HepG2 (cell line): Measurements from ENCODE around the gene ABCC3. TPM values are rescaled to one million over a fixed set of nuclear protein-coding genes. Genes with fewer than 3 reads are reported as not detected.

Source experiments
- EZH2 ChIP-seq: conservative IDR thresholded peaks from 2 replicates; pipeline ENCODE4 v1.6.1; 2012; ENCODE audit warnings: mild to moderate bottlenecking, low read depth, low read length, moderate library complexity
- JUN ChIP-seq: sonication (generic); formaldehyde crosslinking; IDR thresholded peaks from 2 replicates; pipeline ENCODE4 v1.4.0; 2020; ENCODE audit warnings: mild to moderate bottlenecking, missing genetic modification reagents
- KAT7 ChIP-seq: IDR thresholded peaks from 2 replicates; pipeline ENCODE4 v1.6.1; 2018; ENCODE audit warnings: borderline replicate concordance, missing compliant biosample characterization
- PHF21A ChIP-seq: sonication (generic); formaldehyde crosslinking; IDR thresholded peaks from 2 replicates; pipeline ENCODE4 v1.5.0; 2020; ENCODE audit warnings: mild to moderate bottlenecking, missing genetic modification reagents
- POLR2AphosphoS5 ChIP-seq: IDR thresholded peaks from 2 replicates; pipeline ENCODE4 v1.6.1; 2012; ENCODE audit warnings: low read depth, low read length
- RXRA ChIP-seq: sonication (generic); formaldehyde crosslinking; IDR thresholded peaks from 2 replicates; pipeline ENCODE4 v1.5.1; 2020; ENCODE audit warnings: missing genetic modification reagents
- ZBTB1 ChIP-seq: sonication (generic); formaldehyde crosslinking; IDR thresholded peaks from 2 replicates; pipeline ENCODE4 v1.4.0; 2020; ENCODE audit warnings: missing genetic modification reagents, borderline replicate concordance
- ZNF180 ChIP-seq: sonication (generic); formaldehyde crosslinking; IDR thresholded peaks from 2 replicates; pipeline ENCODE4 v1.4.0; 2020; ENCODE audit warnings: low read depth, missing genetic modification reagents, borderline replicate concordance
- ZNF234 ChIP-seq: sonication (generic); formaldehyde crosslinking; conservative IDR thresholded peaks from 2 replicates; pipeline ENCODE4 v1.5.1; 2020; ENCODE audit warnings: mild to moderate bottlenecking, missing genetic modification reagents
- ZNF260 ChIP-seq: sonication (generic); formaldehyde crosslinking; IDR thresholded peaks from 2 replicates; pipeline ENCODE4 v1.4.0; 2020; ENCODE audit warnings: missing genetic modification reagents, low read depth, mild to moderate bottlenecking, borderline replicate concordance
- ZNF296 ChIP-seq: sonication (generic); formaldehyde crosslinking; conservative IDR thresholded peaks from 2 replicates; pipeline ENCODE4 v1.5.0; 2020; ENCODE audit warnings: mild to moderate bottlenecking, missing genetic modification reagents
- ZNF383 ChIP-seq: sonication (generic); formaldehyde crosslinking; IDR thresholded peaks from 2 replicates; pipeline ENCODE4 v1.4.0; 2020; ENCODE audit warnings: missing genetic modification reagents, mild to moderate bottlenecking, borderline replicate concordance
- ZNF44 ChIP-seq: sonication (generic); formaldehyde crosslinking; IDR thresholded peaks from 2 replicates; pipeline ENCODE4 v1.5.1; 2020; ENCODE audit warnings: mild to moderate bottlenecking, missing genetic modification reagents
- polyA plus RNA-seq, 8 experiments: library from polyadenylated mRNA; depleted of rRNA in 3 of 8; stranded (reverse) in 7 of 8; unstranded in 1 of 8; fragments of >200 nt; fragmentation: Illumina TruSeq in 4 of 8; extraction: Trizol in 4 of 8; gene quantifications; 2 replicates each; pipeline versions ENCODE4 v1.2.1 to v1.2.3, GENCODE V29; 2011 to 2016; ENCODE audit warnings: low read depth in 4 of 8, missing spikeins in 1 of 8, mixed read lengths in 1 of 8; ENCODE audit not compliant: insufficient read depth in 1 of 8
- total RNA-seq, 5 experiments: library from RNA; depleted of rRNA; stranded (reverse); fragments of >200 nt; fragmentation: Illumina TruSeq; extraction: Trizol; gene quantifications; 2 replicates each; pipeline ENCODE4 v1.2.3, GENCODE V29; 2016; ENCODE audit warnings: low read depth in 1 of 5
- TF ChIP-seq, protein P1 (sequence below): IDR thresholded peaks from 2 replicates; pipeline ENCODE4 v1.6.1; 2016; ENCODE audit warnings: missing compliant biosample characterization, missing genetic modification reagents, borderline replicate concordance
- TF ChIP-seq, protein P2 (sequence below): sonication (generic); formaldehyde crosslinking; IDR thresholded peaks from 2 replicates; pipeline ENCODE4 v1.4.0; 2020; ENCODE audit warnings: missing genetic modification reagents, mild to moderate bottlenecking, borderline replicate concordance
- TF ChIP-seq, protein P3 (sequence below): fragments of 450-650 bp; IDR thresholded peaks from 2 replicates; pipeline ENCODE4 v1.6.1; 2017
- TF ChIP-seq, protein P4 (sequence below): sonication (generic); formaldehyde crosslinking; conservative IDR thresholded peaks from 2 replicates; pipeline ENCODE4 v1.5.0; 2020; ENCODE audit warnings: missing genetic modification reagents
- TF ChIP-seq, protein P5 (sequence below): sonication (generic); formaldehyde crosslinking; IDR thresholded peaks from 2 replicates; pipeline ENCODE4 v1.5.0; 2020; ENCODE audit warnings: mild to moderate bottlenecking, missing genetic modification reagents, moderate library complexity

Gene ABCC3
- total and polyA plus RNA-seq, 2 of the 13 experiments (the other 11 are each of a cell fraction or from before 2014, with no cell fraction given), result 25.2 to 50.7 TPM

DNA sequence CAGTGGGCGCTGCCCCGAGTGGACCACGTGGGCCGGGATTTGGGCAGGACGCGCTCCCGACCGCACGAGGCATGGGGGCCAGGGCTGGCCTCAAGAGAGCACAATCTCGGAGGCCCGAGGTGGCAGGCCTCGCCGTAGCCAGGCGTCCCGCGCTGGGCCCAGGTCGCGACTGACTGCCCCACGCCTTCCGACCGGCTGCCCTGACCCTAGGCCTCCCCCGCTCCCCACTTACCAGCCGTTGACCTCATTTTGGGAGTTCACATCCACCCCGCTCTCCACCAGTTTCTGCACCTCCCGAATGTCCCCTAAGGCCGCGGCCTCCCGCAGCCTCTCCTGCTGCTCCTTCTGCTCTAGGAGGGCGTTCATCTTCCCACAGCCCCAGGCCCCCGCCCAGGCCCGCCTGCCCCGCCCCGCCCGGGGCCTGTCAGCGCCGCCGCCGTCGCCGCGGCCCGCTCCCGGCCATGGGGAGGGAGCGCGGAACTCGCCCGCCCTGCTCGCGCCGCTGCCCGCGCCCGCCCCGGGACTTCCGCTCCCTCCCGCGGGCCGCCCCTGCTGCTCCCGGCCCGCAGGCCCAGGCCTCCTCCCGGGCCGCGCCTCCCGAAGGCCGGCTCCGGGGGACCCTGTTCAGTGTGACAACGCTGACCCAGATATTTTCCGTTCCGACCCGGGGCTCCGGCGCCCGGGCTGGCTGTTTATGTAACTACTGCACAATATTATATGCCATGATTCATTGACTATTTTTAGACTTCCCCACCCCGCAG lies 72.8 kb downstream of the ABCC3 start, which contains the start of gene ANKRD40 (continued):
- TF ChIP-seq JUN (CRISPR knock-in tag), result peak; percentile 86
- TF ChIP-seq, protein P1, sequence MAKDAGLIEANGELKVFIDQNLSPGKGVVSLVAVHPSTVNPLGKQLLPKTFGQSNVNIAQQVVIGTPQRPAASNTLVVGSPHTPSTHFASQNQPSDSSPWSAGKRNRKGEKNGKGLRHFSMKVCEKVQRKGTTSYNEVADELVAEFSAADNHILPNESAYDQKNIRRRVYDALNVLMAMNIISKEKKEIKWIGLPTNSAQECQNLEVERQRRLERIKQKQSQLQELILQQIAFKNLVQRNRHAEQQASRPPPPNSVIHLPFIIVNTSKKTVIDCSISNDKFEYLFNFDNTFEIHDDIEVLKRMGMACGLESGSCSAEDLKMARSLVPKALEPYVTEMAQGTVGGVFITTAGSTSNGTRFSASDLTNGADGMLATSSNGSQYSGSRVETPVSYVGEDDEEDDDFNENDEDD (CRISPR knock-in tag), result peak; percentile 73; the same call in 1 of the 2 replicates
- TF ChIP-seq, protein P2, sequence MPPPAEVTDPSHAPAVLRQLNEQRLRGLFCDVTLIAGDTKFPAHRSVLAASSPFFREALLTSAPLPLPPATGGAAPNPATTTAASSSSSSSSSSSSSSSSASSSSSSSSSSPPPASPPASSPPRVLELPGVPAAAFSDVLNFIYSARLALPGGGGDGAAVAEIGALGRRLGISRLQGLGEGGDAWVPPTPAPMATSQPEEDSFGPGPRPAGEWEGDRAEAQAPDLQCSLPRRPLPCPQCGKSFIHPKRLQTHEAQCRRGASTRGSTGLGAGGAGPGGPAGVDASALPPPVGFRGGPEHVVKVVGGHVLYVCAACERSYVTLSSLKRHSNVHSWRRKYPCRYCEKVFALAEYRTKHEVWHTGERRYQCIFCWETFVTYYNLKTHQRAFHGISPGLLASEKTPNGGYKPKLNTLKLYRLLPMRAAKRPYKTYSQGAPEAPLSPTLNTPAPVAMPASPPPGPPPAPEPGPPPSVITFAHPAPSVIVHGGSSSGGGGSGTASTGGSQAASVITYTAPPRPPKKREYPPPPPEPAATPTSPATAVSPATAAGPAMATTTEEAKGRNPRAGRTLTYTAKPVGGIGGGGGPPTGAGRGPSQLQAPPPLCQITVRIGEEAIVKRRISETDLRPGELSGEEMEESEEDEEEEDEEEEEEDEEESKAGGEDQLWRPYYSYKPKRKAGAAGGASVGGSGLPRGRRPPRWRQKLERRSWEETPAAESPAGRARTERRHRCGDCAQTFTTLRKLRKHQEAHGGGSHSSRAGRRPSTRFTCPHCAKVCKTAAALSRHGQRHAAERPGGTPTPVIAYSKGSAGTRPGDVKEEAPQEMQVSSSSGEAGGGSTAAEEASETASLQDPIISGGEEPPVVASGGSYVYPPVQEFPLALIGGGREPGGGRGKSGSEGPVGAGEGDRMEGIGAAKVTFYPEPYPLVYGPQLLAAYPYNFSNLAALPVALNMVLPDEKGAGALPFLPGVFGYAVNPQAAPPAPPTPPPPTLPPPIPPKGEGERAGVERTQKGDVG (CRISPR knock-in tag), result 0 out of 2 replicates have a peak, but pooled peaks have one; percentile 70
- no peak for TF ChIP-seq ZNF234 (CRISPR knock-in tag)
- TF ChIP-seq, protein P3, sequence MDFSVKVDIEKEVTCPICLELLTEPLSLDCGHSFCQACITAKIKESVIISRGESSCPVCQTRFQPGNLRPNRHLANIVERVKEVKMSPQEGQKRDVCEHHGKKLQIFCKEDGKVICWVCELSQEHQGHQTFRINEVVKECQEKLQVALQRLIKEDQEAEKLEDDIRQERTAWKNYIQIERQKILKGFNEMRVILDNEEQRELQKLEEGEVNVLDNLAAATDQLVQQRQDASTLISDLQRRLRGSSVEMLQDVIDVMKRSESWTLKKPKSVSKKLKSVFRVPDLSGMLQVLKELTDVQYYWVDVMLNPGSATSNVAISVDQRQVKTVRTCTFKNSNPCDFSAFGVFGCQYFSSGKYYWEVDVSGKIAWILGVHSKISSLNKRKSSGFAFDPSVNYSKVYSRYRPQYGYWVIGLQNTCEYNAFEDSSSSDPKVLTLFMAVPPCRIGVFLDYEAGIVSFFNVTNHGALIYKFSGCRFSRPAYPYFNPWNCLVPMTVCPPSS, result no peak
- TF ChIP-seq, protein P4, sequence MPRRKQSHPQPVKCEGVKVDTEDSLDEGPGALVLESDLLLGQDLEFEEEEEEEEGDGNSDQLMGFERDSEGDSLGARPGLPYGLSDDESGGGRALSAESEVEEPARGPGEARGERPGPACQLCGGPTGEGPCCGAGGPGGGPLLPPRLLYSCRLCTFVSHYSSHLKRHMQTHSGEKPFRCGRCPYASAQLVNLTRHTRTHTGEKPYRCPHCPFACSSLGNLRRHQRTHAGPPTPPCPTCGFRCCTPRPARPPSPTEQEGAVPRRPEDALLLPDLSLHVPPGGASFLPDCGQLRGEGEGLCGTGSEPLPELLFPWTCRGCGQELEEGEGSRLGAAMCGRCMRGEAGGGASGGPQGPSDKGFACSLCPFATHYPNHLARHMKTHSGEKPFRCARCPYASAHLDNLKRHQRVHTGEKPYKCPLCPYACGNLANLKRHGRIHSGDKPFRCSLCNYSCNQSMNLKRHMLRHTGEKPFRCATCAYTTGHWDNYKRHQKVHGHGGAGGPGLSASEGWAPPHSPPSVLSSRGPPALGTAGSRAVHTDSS (CRISPR knock-in tag), result peak; percentile 92; the same call in 1 of the 2 replicates
- TF ChIP-seq EZH2, result no peak
- no peak for TF ChIP-seq ZNF44 (CRISPR knock-in tag)
- TF ChIP-seq ZBTB1 (CRISPR knock-in tag), result no peak
- peak; percentile 67; the same call in 1 of the 2 replicates for TF ChIP-seq KAT7 (CRISPR knock-in tag)
- TF ChIP-seq ZNF296 (CRISPR knock-in tag), result 0 out of 2 replicates have a peak, but pooled peaks have one; percentile 35
- peak; percentile 54 for TF ChIP-seq POLR2AphosphoS5
- 0 out of 2 replicates have a peak, but pooled peaks have one; percentile 66 for TF ChIP-seq ZNF180 (CRISPR knock-in tag)
- TF ChIP-seq PHF21A (CRISPR knock-in tag), result peak; percentile 97
- TF ChIP-seq, protein P5, sequence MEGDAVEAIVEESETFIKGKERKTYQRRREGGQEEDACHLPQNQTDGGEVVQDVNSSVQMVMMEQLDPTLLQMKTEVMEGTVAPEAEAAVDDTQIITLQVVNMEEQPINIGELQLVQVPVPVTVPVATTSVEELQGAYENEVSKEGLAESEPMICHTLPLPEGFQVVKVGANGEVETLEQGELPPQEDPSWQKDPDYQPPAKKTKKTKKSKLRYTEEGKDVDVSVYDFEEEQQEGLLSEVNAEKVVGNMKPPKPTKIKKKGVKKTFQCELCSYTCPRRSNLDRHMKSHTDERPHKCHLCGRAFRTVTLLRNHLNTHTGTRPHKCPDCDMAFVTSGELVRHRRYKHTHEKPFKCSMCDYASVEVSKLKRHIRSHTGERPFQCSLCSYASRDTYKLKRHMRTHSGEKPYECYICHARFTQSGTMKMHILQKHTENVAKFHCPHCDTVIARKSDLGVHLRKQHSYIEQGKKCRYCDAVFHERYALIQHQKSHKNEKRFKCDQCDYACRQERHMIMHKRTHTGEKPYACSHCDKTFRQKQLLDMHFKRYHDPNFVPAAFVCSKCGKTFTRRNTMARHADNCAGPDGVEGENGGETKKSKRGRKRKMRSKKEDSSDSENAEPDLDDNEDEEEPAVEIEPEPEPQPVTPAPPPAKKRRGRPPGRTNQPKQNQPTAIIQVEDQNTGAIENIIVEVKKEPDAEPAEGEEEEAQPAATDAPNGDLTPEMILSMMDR (CRISPR knock-in tag), result no peak
- no peak; the same call in 1 of the 2 replicates for TF ChIP-seq ZNF383 (CRISPR knock-in tag)
- TF ChIP-seq RXRA (CRISPR knock-in tag), result peak; percentile 82
- no peak for TF ChIP-seq ZNF260 (CRISPR knock-in tag)
